Spinal cord (tissue), 10 donors: ENCODE measurements around the gene PITPNC1. TPM values are rescaled to one million over a fixed set of nuclear protein-coding genes. Genes with fewer than 3 reads are reported as not detected.
"Not testable (repeated sequence)": the region's sequence is repeated elsewhere in the genome, so short reads cannot be mapped to it uniquely, and the experiment has no call there.

Experiments used
- DNase-seq, 6 donors: peaks; one replicate each; pipeline versions ENCODE4 v3.0.0 to v3.0.0-alpha.2; 2013 to 2015; ENCODE audit warnings: low spot score in 6 of 6, low read depth in 4 of 6
- H3K27ac ChIP-seq: one replicate; pipeline ENCODE4 v1.5.1; 2013; ENCODE audit warnings: low read depth, low read length, control low read depth
- H3K27me3 ChIP-seq: one replicate; pipeline ENCODE4 v1.6.1; 2013; ENCODE audit warnings: low read length; ENCODE audit not compliant: control insufficient read depth, insufficient read depth
- H3K36me3 ChIP-seq: one replicate; pipeline ENCODE4 v1.6.1; 2013; ENCODE audit warnings: low read length; ENCODE audit not compliant: control insufficient read depth, insufficient read depth
- H3K4me1 ChIP-seq: one replicate; pipeline ENCODE4 v1.6.1; 2013; ENCODE audit warnings: low read length; ENCODE audit not compliant: control insufficient read depth, insufficient read depth
- H3K4me3 ChIP-seq: one replicate; pipeline ENCODE4 v1.5.1; 2013; ENCODE audit warnings: low read depth, low read length, control low read depth
- H3K9me3 ChIP-seq: one replicate; pipeline ENCODE4 v1.6.1; 2013; ENCODE audit warnings: low read length; ENCODE audit not compliant: control insufficient read depth, insufficient read depth
- WGBS: methylation state at CpG from one replicate; pipeline ENCODE4 v1.1.5; 2013; ENCODE audit warnings: missing lambda C conversion rate; ENCODE audit not compliant: insufficient coverage; 5-methylcytosine and 5-hydroxymethylcytosine counted together
- polyA plus RNA-seq, 2 donors: library from polyadenylated mRNA; unstranded; fragments of 120-200 nt; gene quantifications; one replicate each; pipeline ENCODE4 v1.2.1, GENCODE V29; 2013; ENCODE audit not compliant: insufficient read length in 2 of 2
- total RNA-seq, 2 donors: library from RNA; depleted of rRNA in 1 of 2; stranded (reverse); fragments of 120-200 nt in 1 of 2; fragments of >200 nt in 1 of 2; gene quantifications; one replicate each; pipeline versions ENCODE4 v1.2.3 to v1.2.4, GENCODE V29; 2013 to 2014
- donor health status: healthy.

The PITPNC1 gene
- total and polyA plus RNA-seq, 4 donors, result 34.5 to 71.1 (median 60.8) TPM

DNA sequence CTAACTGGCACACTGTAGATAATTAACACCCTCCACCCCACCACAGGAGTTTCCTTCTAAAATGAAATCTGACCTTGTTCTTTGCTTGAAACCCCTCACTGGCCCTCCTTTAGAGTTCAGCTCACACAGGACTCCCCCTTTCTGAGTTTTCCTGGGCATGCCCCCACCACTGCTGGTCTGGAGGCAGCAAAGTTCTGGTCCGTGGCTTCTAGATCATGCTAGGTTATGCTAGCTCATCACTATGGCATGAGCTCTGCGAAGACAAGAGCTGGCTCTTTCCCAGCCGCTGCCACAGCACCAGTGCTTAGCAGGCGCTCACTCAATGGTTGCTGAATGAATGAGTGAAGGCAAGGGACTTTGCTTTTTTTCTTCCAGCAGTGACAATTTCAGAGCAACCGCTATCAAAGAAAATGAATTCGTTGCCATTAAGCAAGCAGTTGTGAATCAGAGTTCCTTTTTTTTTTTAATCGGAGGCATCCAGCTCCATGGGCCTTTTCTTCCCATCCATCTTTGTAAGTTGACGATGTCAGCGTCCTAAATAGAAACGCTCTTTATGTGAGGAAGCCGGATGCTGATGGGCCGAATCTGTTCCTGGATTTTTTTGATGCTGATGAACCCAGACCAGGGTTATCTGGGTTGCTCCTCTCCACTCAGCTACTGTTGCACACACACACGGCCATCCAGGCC, 259.9 kb downstream of the PITPNC1 start:
- peak in 1 of 6 donors; percentile 55 for DNase-seq
- Histone ChIP-seq H3K4me1 (peaks cover 13% of the 10 kb centered on the region), H3K36me3 (peaks cover 13% of the 10 kb centered on the region), H3K9me3 (no peaks in the 10 kb centered on the region), H3K27ac (peak overlapping the region; percentile 43), H3K27me3 (no peaks in the 10 kb centered on the region), H3K4me3 (no peak overlapping the region)
- 36% methylated on average over 9 of the region's 13 CpGs for WGBS

DNA sequence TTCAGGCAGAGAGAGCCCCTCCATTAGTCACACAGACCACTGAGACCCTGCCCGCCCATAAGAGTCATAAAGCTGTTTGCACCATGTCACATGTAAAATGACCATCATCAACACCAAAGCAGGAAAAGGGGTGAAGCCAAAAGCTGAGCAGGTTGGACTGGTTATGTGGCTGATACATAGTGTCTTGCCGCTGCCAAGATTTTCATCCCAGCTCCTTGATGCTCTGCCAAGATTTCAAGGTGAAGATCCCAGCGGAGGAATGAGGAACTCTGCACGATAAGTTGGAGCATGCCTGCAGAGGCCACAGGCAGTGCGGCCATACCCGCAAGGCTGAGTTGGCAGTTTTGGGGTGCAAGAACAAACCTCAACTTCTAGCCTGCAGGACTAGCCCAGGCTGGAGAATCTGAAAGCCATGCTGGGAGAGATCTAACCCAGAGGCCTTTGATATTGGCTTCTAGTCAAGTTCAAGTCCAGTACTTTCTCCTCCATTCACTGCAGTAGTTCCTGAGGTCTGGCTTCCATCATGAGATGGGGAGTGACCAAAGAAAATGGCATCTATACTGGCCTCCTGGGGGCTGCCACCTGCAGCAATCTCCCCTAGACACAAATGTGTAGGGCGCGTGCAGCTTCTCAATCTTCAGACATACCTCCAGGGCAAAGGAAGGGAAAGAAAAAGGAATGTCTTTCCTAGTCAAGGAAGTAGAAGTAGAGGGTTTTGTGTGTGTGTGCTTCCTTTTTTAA, 261.0 kb downstream of the PITPNC1 start:
- no peaks in the 10 kb centered on the region for H3K27me3 ChIP-seq
- peaks cover 9% of the 10 kb centered on the region for H3K36me3 ChIP-seq
- no peak overlapping the region for H3K4me3 ChIP-seq
- H3K27ac ChIP-seq, result no peak overlapping the region
- peak in 1 of 6 donors; percentile 39 for DNase-seq
- 89% methylated on average over 5 of the region's 8 CpGs for WGBS
- H3K4me1 ChIP-seq, result peaks cover 16% of the 10 kb centered on the region
- no peaks in the 10 kb centered on the region for H3K9me3 ChIP-seq

DNA sequence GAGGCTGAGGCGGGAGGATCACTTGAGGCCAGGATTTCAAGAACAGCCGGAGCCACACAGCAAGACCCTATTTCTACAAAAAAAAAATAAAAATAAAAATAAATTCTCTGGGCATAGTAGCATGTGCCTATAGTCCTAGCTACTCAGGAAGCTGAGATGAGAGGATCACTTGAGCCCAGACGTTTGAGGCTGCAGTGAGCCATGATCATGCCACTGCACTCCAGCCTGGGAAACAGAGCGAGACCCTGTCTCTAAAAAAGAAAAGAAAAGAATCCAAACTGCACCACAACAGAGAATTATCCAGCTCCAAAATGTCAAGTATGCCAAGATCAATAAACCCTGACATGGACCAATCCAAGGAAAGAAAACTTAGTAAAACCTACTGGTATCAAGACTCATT, 261.8 kb downstream of the PITPNC1 start:
- 83% methylated on average over 1 of the region's 4 CpGs for WGBS
- Histone ChIP-seq H3K4me3 (no peak overlapping the region), H3K27ac (no peak overlapping the region), H3K4me1 (peaks cover 23% of the 10 kb centered on the region), H3K36me3 (peaks cover 5% of the 10 kb centered on the region), H3K27me3 (no peaks in the 10 kb centered on the region), H3K9me3 (no peaks in the 10 kb centered on the region)
- no peak for DNase-seq

DNA sequence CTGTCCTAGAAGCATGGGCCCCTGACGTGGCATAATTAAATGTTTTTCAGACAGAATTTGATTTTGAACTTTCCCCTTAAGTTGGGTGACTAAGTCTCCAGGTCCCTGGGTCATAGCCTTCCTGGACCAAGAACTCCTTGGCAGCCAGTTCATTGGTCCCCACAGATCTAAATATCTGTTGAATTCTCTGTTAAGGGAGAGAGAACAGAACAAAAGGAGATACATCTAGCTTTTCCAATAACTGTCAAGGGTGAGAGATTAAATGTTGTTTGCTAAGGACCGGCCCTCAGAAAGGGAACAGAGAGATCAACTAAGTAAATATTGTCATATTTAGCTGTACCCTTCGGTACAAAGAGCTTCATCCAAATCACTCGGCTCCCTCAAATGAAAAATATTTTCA, 262.5 kb downstream of the PITPNC1 start:
- Histone ChIP-seq H3K4me1 (peaks cover 23% of the 10 kb centered on the region), H3K27ac (peak overlapping the region; percentile 53)

DNA sequence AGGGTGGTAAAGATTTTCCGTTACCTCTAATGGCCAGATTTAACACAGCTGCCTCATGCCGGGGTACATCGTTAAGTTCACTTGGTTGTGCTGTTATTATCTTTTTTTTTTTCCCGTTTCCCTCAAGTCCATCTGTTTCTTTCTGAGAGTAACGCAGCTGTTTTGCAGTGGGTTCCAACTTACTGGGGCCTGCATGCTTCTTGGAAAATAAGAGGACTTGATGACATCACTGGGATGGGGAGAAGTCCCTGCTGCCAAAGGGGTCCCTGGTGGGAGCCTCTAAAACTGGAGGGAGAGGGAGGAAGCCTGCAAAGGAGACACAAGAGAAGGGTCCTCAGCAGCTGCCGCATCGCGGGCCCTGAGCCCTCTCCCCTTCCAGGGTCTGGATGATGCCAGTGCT, 262.9 kb downstream of the PITPNC1 start:
- Histone ChIP-seq H3K4me1 (peaks cover 23% of the 10 kb centered on the region), H3K27me3 (no peaks in the 10 kb centered on the region), H3K9me3 (no peaks in the 10 kb centered on the region), H3K36me3 (no peaks in the 10 kb centered on the region), H3K27ac (peak overlapping the region; percentile 53), H3K4me3 (no peak overlapping the region)
- peak in 2 of 6 donors; percentile 58 to 67 for DNase-seq
- 90% methylated on average over 4 of the region's 8 CpGs for WGBS

More for the DNA sequence above, 262.5 kb downstream of the PITPNC1 start:
- WGBS, result 90% methylated on average over 1 of the region's 4 CpGs
- no peak overlapping the region for H3K4me3 ChIP-seq
- no peaks in the 10 kb centered on the region for H3K27me3 ChIP-seq
- no peaks in the 10 kb centered on the region for H3K9me3 ChIP-seq
- DNase-seq, result no peak
- H3K36me3 ChIP-seq, result peaks cover 3% of the 10 kb centered on the region

GRCh38 chr17:67642488-67642887, 265.4 kb downstream of the PITPNC1 start:
- Histone ChIP-seq H3K36me3 (no peaks in the 10 kb centered on the region), H3K27me3 (no peaks in the 10 kb centered on the region), H3K4me3 (no peak overlapping the region), H3K4me1 (peaks cover 14% of the 10 kb centered on the region), H3K27ac (no peak overlapping the region), H3K9me3 (no peaks in the 10 kb centered on the region)
- 41% methylated on average over 3 of the region's 5 CpGs for WGBS
- DNase-seq, result peak in 1 of 6 donors; percentile 46

DNA sequence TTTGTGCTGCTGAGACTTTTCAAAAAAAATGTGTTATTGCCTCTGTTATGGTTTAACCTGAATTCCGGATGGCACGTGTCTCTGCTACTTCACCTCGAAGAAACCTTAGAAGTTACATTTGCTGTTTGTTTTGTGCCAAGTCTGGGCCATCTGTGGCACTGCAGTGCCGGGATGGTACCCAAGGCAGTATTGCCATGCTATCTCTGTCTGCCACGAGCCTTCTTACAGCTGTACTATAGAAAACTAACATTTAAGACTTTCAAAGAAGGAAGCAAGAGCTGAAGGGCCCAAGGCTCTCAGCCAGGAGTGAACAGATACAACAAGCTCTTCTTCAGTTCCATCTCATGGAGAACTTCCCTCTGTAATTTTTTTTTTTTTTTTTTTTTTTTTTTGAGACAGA, 267.0 kb downstream of the PITPNC1 start:
- 94% methylated on average over 4 of the region's 5 CpGs for WGBS
- Histone ChIP-seq H3K9me3 (no peaks in the 10 kb centered on the region), H3K27me3 (no peaks in the 10 kb centered on the region), H3K27ac (no peak overlapping the region), H3K4me1 (peaks cover 13% of the 10 kb centered on the region), H3K4me3 (no peak overlapping the region), H3K36me3 (no peaks in the 10 kb centered on the region)
- peak in 1 of 6 donors; percentile 63 for DNase-seq

DNA sequence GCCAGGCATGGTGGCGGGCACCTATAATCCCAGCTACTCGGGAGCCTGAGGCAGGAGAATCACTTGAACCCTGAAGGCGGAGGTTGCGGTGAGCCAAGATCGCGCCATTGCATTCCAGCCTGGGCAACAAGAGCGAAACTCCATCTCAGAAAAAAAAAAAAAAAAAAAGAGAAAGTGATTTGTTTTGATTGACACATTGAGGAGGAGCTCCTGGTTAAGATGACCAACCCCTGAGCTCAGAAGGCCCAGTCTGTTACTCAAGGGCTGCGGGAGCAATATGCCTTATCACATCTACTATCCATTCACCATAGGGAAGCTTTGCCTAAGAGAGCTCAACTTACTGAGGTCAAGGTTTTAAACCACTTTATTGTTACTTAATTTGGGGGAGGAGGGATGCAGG, 268.1 kb downstream of the PITPNC1 start:
- H3K27me3 ChIP-seq, H3K27ac ChIP-seq, H3K4me3 ChIP-seq, H3K9me3 ChIP-seq, H3K36me3 ChIP-seq, DNase-seq: not testable (repeated sequence)
- 94% methylated on average over 6 of the region's 8 CpGs for WGBS
- peaks cover 10% of the 10 kb centered on the region for H3K4me1 ChIP-seq

DNA sequence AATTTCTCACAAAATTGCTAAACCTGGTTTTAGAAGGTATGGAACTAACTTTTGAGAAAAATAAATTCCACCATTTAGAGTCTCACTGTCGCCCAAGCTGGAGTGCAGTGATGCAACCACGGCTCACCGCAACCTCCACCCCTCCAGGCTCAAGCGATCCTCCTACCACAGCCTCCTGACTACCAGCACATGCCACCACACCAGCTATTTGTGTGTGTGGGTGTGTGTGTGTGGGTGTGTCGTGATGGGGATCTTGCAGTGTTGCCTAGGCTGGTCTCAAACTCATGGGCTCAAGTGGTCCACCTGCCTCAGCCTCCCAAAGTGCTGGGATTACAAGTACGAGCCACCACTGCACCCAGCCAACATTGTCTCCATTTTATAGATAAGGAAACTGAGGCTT, 269.4 kb downstream of the PITPNC1 start:
- Histone ChIP-seq H3K27ac (no peak overlapping the region), H3K36me3 (no peaks in the 10 kb centered on the region)
- WGBS, result no CpG with 5 or more reads among the region's 6 CpGs

DNA sequence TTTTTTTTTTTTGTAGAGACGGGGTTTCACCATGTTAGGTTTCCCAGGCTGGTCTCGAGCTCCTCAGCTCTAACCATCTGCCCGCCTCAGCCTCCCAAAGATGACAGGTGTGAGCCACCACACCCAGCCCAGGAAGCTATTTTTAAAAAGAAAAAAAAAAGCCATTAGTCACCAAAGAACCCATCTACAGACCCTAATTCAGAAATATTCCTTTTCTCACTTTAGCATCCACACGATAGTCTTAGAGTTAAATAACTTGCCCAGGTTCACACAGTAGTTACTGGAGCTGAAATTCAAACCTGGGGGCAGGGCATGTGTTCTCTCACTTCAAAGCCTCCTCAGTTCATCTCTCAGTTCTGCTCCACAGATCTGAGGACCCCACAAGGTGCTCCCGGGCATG, 270.4 kb downstream of the PITPNC1 start:
- H3K27me3 ChIP-seq, result no peaks in the 10 kb centered on the region
- no peak overlapping the region for H3K4me3 ChIP-seq
- H3K27ac ChIP-seq, result no peak overlapping the region
- peaks cover 13% of the 10 kb centered on the region for H3K4me1 ChIP-seq
- no peaks in the 10 kb centered on the region for H3K9me3 ChIP-seq
- WGBS, result 94% methylated on average over 3 of the region's 5 CpGs
- DNase-seq, result no peak
- peaks cover 3% of the 10 kb centered on the region for H3K36me3 ChIP-seq

More for the DNA sequence above, 269.4 kb downstream of the PITPNC1 start:
- no peak overlapping the region for H3K4me3 ChIP-seq
- peaks cover 13% of the 10 kb centered on the region for H3K4me1 ChIP-seq
- no peaks in the 10 kb centered on the region for H3K9me3 ChIP-seq
- no peak for DNase-seq
- H3K27me3 ChIP-seq, result no peaks in the 10 kb centered on the region
